Brain pericyte (primary cell): ENCODE results near the gene CADM1.

ENCODE experiments used
- DNase-seq: peaks from one replicate; pipeline ENCODE4 v3.0.0-alpha.2; 2012; ENCODE audit warnings: low read depth, low spot score

CADM1 gene

GRCh38 chr11:115208808-115209259 lies 295.4 kb downstream of the CADM1 start:
- no peak for DNase-seq

GRCh38 chr11:115207916-115208315 lies 296.3 kb downstream of the CADM1 start:
- DNase-seq: no peak

- no peak for DNase-seq
Measured at GRCh38 chr11:115207166-115207591, 297.0 kb downstream of the CADM1 start.

GRCh38 chr11:115206365-115207022 lies 297.7 kb downstream of the CADM1 start:
- DNase-seq: no peak

GRCh38 chr11:115202900-115203552 lies 301.2 kb downstream of the CADM1 start:
- no peak for DNase-seq

- DNase-seq: no peak
Measured at GRCh38 chr11:115202074-115202473, 302.1 kb downstream of the CADM1 start.

- no peak for DNase-seq
Measured at GRCh38 chr11:115201111-115201792, 303.0 kb downstream of the CADM1 start.

- no peak for DNase-seq
Measured at GRCh38 chr11:115199481-115200069, 304.6 kb downstream of the CADM1 start.

- peak; percentile 46 for DNase-seq
Measured at GRCh38 chr11:115198321-115198741, 305.9 kb downstream of the CADM1 start.

- DNase-seq: no peak
Measured at GRCh38 chr11:115197433-115197832, 306.8 kb downstream of the CADM1 start.

- DNase-seq: no peak
Measured at GRCh38 chr11:115197031-115197430, 307.2 kb downstream of the CADM1 start.

- DNase-seq: no peak
Measured at GRCh38 chr11:115194802-115195110, 309.5 kb downstream of the CADM1 start.

GRCh38 chr11:115193914-115194801 lies 310.1 kb downstream of the CADM1 start:
- DNase-seq: no peak

- no peak for DNase-seq
Measured at GRCh38 chr11:115191761-115192160, 312.5 kb downstream of the CADM1 start.

- no peak for DNase-seq
Measured at GRCh38 chr11:115190196-115190595, 314.0 kb downstream of the CADM1 start.

GRCh38 chr11:115188898-115189278 lies 315.3 kb downstream of the CADM1 start:
- no peak for DNase-seq

GRCh38 chr11:115188188-115188897 lies 315.9 kb downstream of the CADM1 start:
- DNase-seq: no peak

- DNase-seq: no peak
Measured at GRCh38 chr11:115185931-115186330, 318.3 kb downstream of the CADM1 start.

GRCh38 chr11:115185507-115185906 lies 318.7 kb downstream of the CADM1 start:
- DNase-seq: no peak

- DNase-seq: no peak
Measured at GRCh38 chr11:115184901-115185300, 319.3 kb downstream of the CADM1 start.

- no peak for DNase-seq
Measured at GRCh38 chr11:115183830-115184229, 320.4 kb downstream of the CADM1 start.
